HepG2 (cell line): Measurements from ENCODE around the gene UBE2L6. TPM values are rescaled to one million over a fixed set of nuclear protein-coding genes. Genes with fewer than 3 reads are reported as not detected.

Source experiments
- ASH2L ChIP-seq: fragments of 300-600, 200-600 bp; sonication (generic); IDR thresholded peaks from 2 replicates; pipeline ENCODE4 v1.7.0; 2017; ENCODE audit warnings: low read depth, mild to moderate bottlenecking, moderate library complexity, mixed read lengths, low read length; ENCODE audit not compliant: insufficient read length
- EZH2 ChIP-seq: conservative IDR thresholded peaks from 2 replicates; pipeline ENCODE4 v1.6.1; 2012; ENCODE audit warnings: mild to moderate bottlenecking, low read depth, low read length, moderate library complexity
- FOSL2 ChIP-seq: sonication (generic); formaldehyde crosslinking; IDR thresholded peaks from 2 replicates; pipeline ENCODE4 v1.4.0; 2020; ENCODE audit warnings: missing genetic modification reagents
- MED8 ChIP-seq: sonication (generic); formaldehyde crosslinking; IDR thresholded peaks from 2 replicates; pipeline ENCODE4 v1.8.1; 2023; ENCODE audit warnings: mild to moderate bottlenecking, missing genetic modification reagents; ENCODE audit not compliant: insufficient replicate concordance
- MEIS2 ChIP-seq: sonication (generic); formaldehyde crosslinking; IDR thresholded peaks from 2 replicates; pipeline ENCODE4 v1.9.0; 2021; ENCODE audit warnings: mild to moderate bottlenecking, missing genetic modification reagents
- SNAI1 ChIP-seq: sonication (generic); formaldehyde crosslinking; IDR thresholded peaks from 2 replicates; pipeline ENCODE4 v1.5.0; 2020; ENCODE audit warnings: mild to moderate bottlenecking, missing genetic modification reagents, borderline replicate concordance
- SPEN ChIP-seq: sonication (generic); formaldehyde crosslinking; IDR thresholded peaks from 2 replicates; pipeline ENCODE4 v1.5.1; 2020; ENCODE audit warnings: low read depth, mild to moderate bottlenecking, missing genetic modification reagents
- TBX2 ChIP-seq: sonication (generic); formaldehyde crosslinking; IDR thresholded peaks from 2 replicates; pipeline ENCODE4 v1.5.0; 2020; ENCODE audit warnings: missing genetic modification reagents, mild to moderate bottlenecking, borderline replicate concordance
- TEAD3 ChIP-seq: optimal IDR thresholded peaks from 2 replicates; pipeline ENCODE3; 2016; ENCODE audit warnings: borderline replicate concordance
- USF2 ChIP-seq, 2 experiments: sonication (generic) in 1 of 2; formaldehyde crosslinking in 1 of 2; IDR thresholded peaks; 2 replicates each; pipeline versions ENCODE4 v1.5.1 to v1.6.1; 2011 to 2020; ENCODE audit warnings: borderline replicate concordance in 1 of 2, low read depth in 1 of 2, low read length in 1 of 2, mild to moderate bottlenecking in 1 of 2, missing genetic modification reagents in 1 of 2, moderate library complexity in 1 of 2
- ZFX ChIP-seq: sonication (generic); formaldehyde crosslinking; IDR thresholded peaks from 2 replicates; pipeline ENCODE4 v1.4.0; 2020; ENCODE audit warnings: mild to moderate bottlenecking, low read depth, missing genetic modification reagents, moderate library complexity
- ZNF260 ChIP-seq: sonication (generic); formaldehyde crosslinking; IDR thresholded peaks from 2 replicates; pipeline ENCODE4 v1.4.0; 2020; ENCODE audit warnings: missing genetic modification reagents, low read depth, mild to moderate bottlenecking, borderline replicate concordance
- ZNF264 ChIP-seq: sonication (generic); formaldehyde crosslinking; IDR thresholded peaks from 2 replicates; pipeline ENCODE4 v1.4.0; 2020; ENCODE audit warnings: missing genetic modification reagents
- ZNF34 ChIP-seq: sonication (generic); formaldehyde crosslinking; IDR thresholded peaks from 2 replicates; pipeline ENCODE4 v1.4.0; 2020; ENCODE audit warnings: mild to moderate bottlenecking, missing genetic modification reagents, borderline replicate concordance
- ZNF567 ChIP-seq: sonication (generic); formaldehyde crosslinking; IDR thresholded peaks from 2 replicates; pipeline ENCODE4 v1.8.1; 2023; ENCODE audit warnings: mild to moderate bottlenecking, missing genetic modification reagents, borderline replicate concordance
- polyA plus RNA-seq, 8 experiments: library from polyadenylated mRNA; depleted of rRNA in 3 of 8; stranded (reverse) in 7 of 8; unstranded in 1 of 8; fragments of >200 nt; fragmentation: Illumina TruSeq in 4 of 8; extraction: Trizol in 4 of 8; gene quantifications; 2 replicates each; pipeline versions ENCODE4 v1.2.1 to v1.2.3, GENCODE V29; 2011 to 2016; ENCODE audit warnings: low read depth in 4 of 8, missing spikeins in 1 of 8, mixed read lengths in 1 of 8; ENCODE audit not compliant: insufficient read depth in 1 of 8
- total RNA-seq, 5 experiments: library from RNA; depleted of rRNA; stranded (reverse); fragments of >200 nt; fragmentation: Illumina TruSeq; extraction: Trizol; gene quantifications; 2 replicates each; pipeline ENCODE4 v1.2.3, GENCODE V29; 2016; ENCODE audit warnings: low read depth in 1 of 5
- TF ChIP-seq, protein P1 (sequence below): sonication (generic); formaldehyde crosslinking; IDR thresholded peaks from 2 replicates; pipeline ENCODE4 v1.4.0; 2020; ENCODE audit warnings: missing genetic modification reagents
- TF ChIP-seq, protein P2 (sequence below): sonication (generic); formaldehyde crosslinking; IDR thresholded peaks from 2 replicates; pipeline ENCODE4 v1.8.1; 2023; ENCODE audit warnings: mild to moderate bottlenecking, inconsistent platforms, moderate library complexity, missing genetic modification reagents, borderline replicate concordance
- TF ChIP-seq, protein P3 (sequence below): IDR thresholded peaks from 2 replicates; pipeline ENCODE4 v1.4.0; 2020; ENCODE audit warnings: mild to moderate bottlenecking, missing genetic modification reagents

The UBE2L6 gene
- total and polyA plus RNA-seq, 2 of the 13 experiments (the other 11 are each of a cell fraction or from before 2014, with no cell fraction given), result 30.3 to 30.4 TPM

DNA sequence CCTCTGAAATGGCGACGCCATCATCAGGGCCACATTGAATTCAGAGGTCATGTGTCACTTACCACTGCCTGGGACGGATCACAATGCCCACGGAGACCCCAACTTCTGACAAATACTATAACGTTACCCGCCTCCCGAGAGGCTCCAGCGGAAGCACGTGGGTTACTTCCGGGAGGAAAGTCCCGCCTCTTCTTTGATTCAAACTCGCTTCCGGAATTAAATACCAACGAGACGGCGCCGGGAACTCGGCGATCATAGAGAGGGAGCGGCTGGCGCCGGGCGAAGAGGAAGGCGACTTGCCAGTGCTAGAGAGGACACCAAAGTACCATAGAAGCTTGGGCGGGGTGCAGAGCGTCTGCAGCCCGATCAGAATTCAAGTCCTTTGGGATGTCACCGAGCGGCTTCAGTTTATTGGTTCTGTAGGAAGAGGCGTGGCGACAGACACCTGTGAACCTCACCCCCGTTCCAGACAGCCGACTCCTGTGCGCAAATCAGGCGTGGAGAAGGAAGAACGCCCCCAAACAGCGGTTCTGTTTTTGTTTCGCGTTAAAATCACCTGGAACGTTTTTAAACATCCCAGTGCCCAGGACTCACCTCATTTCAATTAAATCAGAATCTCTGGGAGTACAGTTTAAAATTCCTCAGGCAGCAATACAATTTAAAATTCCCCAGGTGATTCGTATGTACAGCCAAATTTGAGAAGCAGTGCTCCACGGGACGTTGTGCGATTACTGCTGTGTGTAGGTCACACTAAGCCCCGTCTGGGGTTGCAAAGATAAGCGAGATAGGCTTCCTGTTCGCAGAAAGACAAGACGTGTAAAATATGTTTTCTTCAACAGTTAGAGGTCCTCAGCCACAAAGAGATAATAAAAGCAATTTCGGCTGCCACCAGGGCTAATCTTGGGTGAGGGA lies 36.6 kb downstream of the UBE2L6 start, which contains the start of gene TIMM10 (continued):
- TF ChIP-seq TBX2 (peak; percentile 75; the same call in 1 of the 2 replicates), ZNF34 (CRISPR knock-in tag) (no peak), TEAD3 (CRISPR knock-in tag) (peak; percentile 95), ZNF567 (CRISPR knock-in tag) (no peak), FOSL2 (CRISPR knock-in tag) (peak; percentile 43; the same call in 1 of the 2 replicates), USF2 (IDR thresholded peaks at IDR 0.05; ENCODE audit: low read depth, low read length) (no peak), USF2 (CRISPR knock-in tag; IDR thresholded peaks at IDR 0.05; ENCODE audit: borderline replicate concordance) (peak; percentile 31; the same call in 1 of the 2 replicates), ZNF260 (CRISPR knock-in tag) (no peak), SPEN (CRISPR knock-in tag) (peak; percentile 84; the same call in 1 of the 2 replicates), MED8 (CRISPR knock-in tag) (no peak), SNAI1 (CRISPR knock-in tag) (no peak), EZH2 (no peak), ZNF264 (CRISPR knock-in tag) (peak; percentile 67; the same call in 1 of the 2 replicates), ASH2L (no peak), MEIS2 (CRISPR knock-in tag) (peak; percentile 83), ZFX (peak; percentile 68)
- TF ChIP-seq, protein P1, sequence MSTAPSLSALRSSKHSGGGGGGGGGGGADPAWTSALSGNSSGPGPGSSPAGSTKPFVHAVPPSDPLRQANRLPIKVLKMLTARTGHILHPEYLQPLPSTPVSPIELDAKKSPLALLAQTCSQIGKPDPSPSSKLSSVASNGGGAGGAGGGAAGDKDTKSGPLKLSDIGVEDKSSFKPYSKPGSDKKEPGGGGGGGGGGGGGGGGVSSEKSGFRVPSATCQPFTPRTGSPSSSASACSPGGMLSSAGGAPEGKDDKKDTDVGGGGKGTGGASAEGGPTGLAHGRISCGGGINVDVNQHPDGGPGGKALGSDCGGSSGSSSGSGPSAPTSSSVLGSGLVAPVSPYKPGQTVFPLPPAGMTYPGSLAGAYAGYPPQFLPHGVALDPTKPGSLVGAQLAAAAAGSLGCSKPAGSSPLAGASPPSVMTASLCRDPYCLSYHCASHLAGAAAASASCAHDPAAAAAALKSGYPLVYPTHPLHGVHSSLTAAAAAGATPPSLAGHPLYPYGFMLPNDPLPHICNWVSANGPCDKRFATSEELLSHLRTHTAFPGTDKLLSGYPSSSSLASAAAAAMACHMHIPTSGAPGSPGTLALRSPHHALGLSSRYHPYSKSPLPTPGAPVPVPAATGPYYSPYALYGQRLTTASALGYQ (CRISPR knock-in tag), result peak; percentile 88
- TF ChIP-seq, protein P2, sequence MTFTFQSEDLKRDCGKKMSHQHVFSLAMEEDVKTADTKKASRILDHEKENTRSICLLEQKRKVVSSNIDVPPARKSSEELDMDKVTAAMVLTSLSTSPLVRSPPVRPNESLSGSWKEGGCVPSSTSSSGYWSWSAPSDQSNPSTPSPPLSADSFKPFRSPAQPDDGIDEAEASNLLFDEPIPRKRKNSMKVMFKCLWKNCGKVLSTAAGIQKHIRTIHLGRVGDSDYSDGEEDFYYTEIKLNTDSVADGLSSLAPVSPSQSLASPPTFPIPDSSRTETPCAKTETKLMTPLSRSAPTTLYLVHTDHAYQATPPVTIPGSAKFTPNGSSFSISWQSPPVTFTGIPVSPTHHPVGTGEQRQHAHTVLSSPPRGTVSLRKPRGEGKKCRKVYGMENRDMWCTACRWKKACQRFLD, result 0 out of 2 replicates have a peak, but pooled peaks have one; percentile 25
- TF ChIP-seq, protein P3, sequence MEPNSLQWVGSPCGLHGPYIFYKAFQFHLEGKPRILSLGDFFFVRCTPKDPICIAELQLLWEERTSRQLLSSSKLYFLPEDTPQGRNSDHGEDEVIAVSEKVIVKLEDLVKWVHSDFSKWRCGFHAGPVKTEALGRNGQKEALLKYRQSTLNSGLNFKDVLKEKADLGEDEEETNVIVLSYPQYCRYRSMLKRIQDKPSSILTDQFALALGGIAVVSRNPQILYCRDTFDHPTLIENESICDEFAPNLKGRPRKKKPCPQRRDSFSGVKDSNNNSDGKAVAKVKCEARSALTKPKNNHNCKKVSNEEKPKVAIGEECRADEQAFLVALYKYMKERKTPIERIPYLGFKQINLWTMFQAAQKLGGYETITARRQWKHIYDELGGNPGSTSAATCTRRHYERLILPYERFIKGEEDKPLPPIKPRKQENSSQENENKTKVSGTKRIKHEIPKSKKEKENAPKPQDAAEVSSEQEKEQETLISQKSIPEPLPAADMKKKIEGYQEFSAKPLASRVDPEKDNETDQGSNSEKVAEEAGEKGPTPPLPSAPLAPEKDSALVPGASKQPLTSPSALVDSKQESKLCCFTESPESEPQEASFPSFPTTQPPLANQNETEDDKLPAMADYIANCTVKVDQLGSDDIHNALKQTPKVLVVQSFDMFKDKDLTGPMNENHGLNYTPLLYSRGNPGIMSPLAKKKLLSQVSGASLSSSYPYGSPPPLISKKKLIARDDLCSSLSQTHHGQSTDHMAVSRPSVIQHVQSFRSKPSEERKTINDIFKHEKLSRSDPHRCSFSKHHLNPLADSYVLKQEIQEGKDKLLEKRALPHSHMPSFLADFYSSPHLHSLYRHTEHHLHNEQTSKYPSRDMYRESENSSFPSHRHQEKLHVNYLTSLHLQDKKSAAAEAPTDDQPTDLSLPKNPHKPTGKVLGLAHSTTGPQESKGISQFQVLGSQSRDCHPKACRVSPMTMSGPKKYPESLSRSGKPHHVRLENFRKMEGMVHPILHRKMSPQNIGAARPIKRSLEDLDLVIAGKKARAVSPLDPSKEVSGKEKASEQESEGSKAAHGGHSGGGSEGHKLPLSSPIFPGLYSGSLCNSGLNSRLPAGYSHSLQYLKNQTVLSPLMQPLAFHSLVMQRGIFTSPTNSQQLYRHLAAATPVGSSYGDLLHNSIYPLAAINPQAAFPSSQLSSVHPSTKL (CRISPR knock-in tag), result peak; percentile 62; the same call in 1 of the 2 replicates
